Fibroblast of lung (primary cell): ENCODE results near the gene PALLD. TPM values are rescaled to one million over a fixed set of nuclear protein-coding genes. Genes with fewer than 3 reads are reported as not detected.

Source experiments
- DNase-seq, 2 donors: peaks; one replicate each; pipeline versions ENCODE4 v3.0.0 to v3.0.0-alpha.2; 2010; ENCODE audit warnings: low read depth in 2 of 2
- H2AFZ ChIP-seq: 2 replicates; pipeline ENCODE4 v1.5.1; 2012; ENCODE audit warnings: low read length, control low read depth, inconsistent platforms
- H3K27ac ChIP-seq: 2 replicates; pipeline ENCODE4 v1.5.1; 2011; ENCODE audit warnings: low read length, control low read depth; ENCODE audit not compliant: insufficient read depth
- H3K27me3 ChIP-seq: 2 replicates; pipeline ENCODE4 v1.5.1; 2011; ENCODE audit warnings: mild to moderate bottlenecking, low read length; ENCODE audit not compliant: control insufficient read depth, insufficient read depth
- H3K36me3 ChIP-seq: 2 replicates; pipeline ENCODE4 v1.5.1; 2011; ENCODE audit warnings: low read length; ENCODE audit not compliant: control insufficient read depth, insufficient read depth
- H3K4me1 ChIP-seq: 2 replicates; pipeline ENCODE4 v1.5.1; 2011; ENCODE audit warnings: low read length; ENCODE audit not compliant: control insufficient read depth, insufficient read depth; ENCODE audit errors: extremely low read depth
- H3K4me2 ChIP-seq: 2 replicates; pipeline ENCODE4 v1.5.1; 2011; ENCODE audit warnings: low read length, control low read depth; ENCODE audit not compliant: insufficient read depth; ENCODE audit errors: extremely low read depth
- H3K4me3 ChIP-seq, 4 experiments: fragments of 200-600 bp in 1 of 4; sonication (generic) in 1 of 4; replicated peaks in 1 of 4; 2 replicates each; pipeline ENCODE4 v1.5.1; 2011 to 2016; ENCODE audit warnings: low read length in 4 of 4, low read depth in 3 of 4, mild to moderate bottlenecking in 3 of 4, control low read depth in 2 of 4, inconsistent platforms in 1 of 4, mixed read lengths in 1 of 4; ENCODE audit not compliant: insufficient read depth in 1 of 4; ENCODE audit errors: control extremely low read depth in 1 of 4
- H3K79me2 ChIP-seq: 2 replicates; pipeline ENCODE4 v1.5.1; 2012; ENCODE audit warnings: mild to moderate bottlenecking, low read length, inconsistent platforms; ENCODE audit not compliant: control insufficient read depth, insufficient read depth
- H3K9ac ChIP-seq: 2 replicates; pipeline ENCODE4 v1.5.1; 2011; ENCODE audit warnings: mild to moderate bottlenecking, low read length, control low read depth; ENCODE audit not compliant: insufficient read depth
- H3K9me3 ChIP-seq: 2 replicates; pipeline ENCODE4 v1.5.1; 2012; ENCODE audit warnings: low read depth, low read length; ENCODE audit not compliant: control insufficient read depth, insufficient read depth
- H4K20me1 ChIP-seq: 2 replicates; pipeline ENCODE4 v1.5.1; 2011; ENCODE audit warnings: low read length; ENCODE audit not compliant: control insufficient read depth, insufficient read depth; ENCODE audit errors: extremely low read depth
- EZH2 ChIP-seq: IDR thresholded peaks from 2 replicates; pipeline ENCODE4 v1.5.1; 2012; ENCODE audit warnings: low read length, control low read depth, mild to moderate bottlenecking; ENCODE audit errors: missing control alignments
- polyA plus RNA-seq, 2 donors: library from polyadenylated mRNA; depleted of rRNA in 1 of 2; stranded (reverse) in 1 of 2; unstranded in 1 of 2; fragments of >200 nt; gene quantifications; 2 replicates each; pipeline ENCODE4 v1.2.1, GENCODE V29; 2011 to 2012; ENCODE audit warnings: missing spikeins in 1 of 2
- total RNA-seq: library from RNA; depleted of rRNA; stranded (reverse); fragments of >200 nt; gene quantifications from 2 replicates; pipeline ENCODE4 v1.2.1, GENCODE V29; 2014
- TF ChIP-seq, protein P1 (sequence below), 2 donors: IDR thresholded peaks in 1 of 2; conservative IDR thresholded peaks in 1 of 2; 1 replicate in 1 of 2; 2 replicates in 1 of 2; pipeline ENCODE4 v1.5.1; 2011 to 2012; ENCODE audit warnings: low read length in 2 of 2, control low read depth in 1 of 2, inconsistent platforms in 1 of 2, low read depth in 1 of 2, mild to moderate bottlenecking in 1 of 2

PALLD gene
- total and polyA plus RNA-seq, 2 donors (not counting 1 experiment from before 2014, with no cell fraction given) = 200 to 205 TPM

GRCh38 chr4:168755598-168756477 lies 259.0 kb downstream of the PALLD start:
- Histone ChIP-seq H3K4me3 (no peak overlapping the region), H3K27ac (no peak overlapping the region), H3K9me3 (no peaks in the 10 kb centered on the region), H3K79me2 (no peaks in the 10 kb centered on the region), H2AFZ (no peak overlapping the region), H3K9ac (no peak overlapping the region), H4K20me1 (no peaks in the 10 kb centered on the region), H3K4me1 (peaks cover 4% of the 10 kb centered on the region), H3K27me3 (no peaks in the 10 kb centered on the region), H3K36me3 (no peaks in the 10 kb centered on the region), H3K4me2 (no peak overlapping the region)
- peak in 1 of 2 donors; percentile 45 for DNase-seq
- TF ChIP-seq, protein P1, sequence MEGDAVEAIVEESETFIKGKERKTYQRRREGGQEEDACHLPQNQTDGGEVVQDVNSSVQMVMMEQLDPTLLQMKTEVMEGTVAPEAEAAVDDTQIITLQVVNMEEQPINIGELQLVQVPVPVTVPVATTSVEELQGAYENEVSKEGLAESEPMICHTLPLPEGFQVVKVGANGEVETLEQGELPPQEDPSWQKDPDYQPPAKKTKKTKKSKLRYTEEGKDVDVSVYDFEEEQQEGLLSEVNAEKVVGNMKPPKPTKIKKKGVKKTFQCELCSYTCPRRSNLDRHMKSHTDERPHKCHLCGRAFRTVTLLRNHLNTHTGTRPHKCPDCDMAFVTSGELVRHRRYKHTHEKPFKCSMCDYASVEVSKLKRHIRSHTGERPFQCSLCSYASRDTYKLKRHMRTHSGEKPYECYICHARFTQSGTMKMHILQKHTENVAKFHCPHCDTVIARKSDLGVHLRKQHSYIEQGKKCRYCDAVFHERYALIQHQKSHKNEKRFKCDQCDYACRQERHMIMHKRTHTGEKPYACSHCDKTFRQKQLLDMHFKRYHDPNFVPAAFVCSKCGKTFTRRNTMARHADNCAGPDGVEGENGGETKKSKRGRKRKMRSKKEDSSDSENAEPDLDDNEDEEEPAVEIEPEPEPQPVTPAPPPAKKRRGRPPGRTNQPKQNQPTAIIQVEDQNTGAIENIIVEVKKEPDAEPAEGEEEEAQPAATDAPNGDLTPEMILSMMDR (conservative IDR thresholded peaks at IDR 0.05 in 1 of 2, IDR thresholded peaks at IDR 0.05 in 1 of 2; ENCODE audit: low read depth in 1 of 2, low read length in 2 of 2) = no peak
- no peak for TF ChIP-seq EZH2

DNA sequence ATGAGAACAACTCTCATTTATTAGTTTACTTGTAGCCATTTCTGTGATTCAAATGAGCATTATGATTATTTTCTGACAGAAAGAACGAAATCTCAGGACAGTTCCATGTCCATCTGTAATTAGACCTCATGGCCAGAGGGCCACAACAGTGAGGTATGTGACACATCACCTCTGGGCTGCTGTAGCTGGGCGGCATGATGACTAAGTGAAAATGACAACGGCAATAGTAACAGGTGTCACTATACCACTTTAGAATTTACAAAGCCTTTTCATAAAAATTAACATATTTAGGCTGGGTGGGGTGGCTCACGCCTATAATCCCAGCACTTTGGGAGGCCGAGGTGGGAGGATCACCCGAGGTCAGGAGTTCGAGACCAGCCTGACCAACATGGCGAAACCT lies 260.6 kb downstream of the PALLD start:
- H3K79me2 ChIP-seq = no peaks in the 10 kb centered on the region
- no peak overlapping the region for H3K27ac ChIP-seq

DNA sequence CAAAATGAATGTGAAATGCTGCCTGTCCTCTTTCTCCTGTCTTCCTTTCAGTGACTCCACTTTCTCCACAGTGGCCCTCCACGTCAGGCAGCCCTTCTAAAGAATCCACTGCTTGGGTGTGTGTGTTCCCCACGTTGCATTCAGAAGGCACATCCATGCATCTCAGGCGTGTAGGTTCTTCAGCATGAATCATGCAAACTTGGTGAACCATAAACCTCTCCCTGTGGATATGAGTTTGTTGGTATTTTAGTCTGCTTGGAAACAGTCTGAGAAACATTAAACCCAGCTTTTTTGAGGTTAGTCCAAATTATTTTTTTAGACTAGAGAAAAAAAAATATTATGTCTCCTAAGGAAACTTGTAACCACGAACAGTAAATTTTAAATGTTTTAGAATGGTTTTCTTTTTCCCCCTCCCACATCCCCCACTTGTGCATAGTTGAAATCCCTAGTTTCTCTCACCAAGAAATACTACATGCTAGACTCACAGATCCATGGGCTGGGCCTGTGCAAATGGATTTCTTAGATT lies 261.6 kb downstream of the PALLD start:
- no peaks in the 10 kb centered on the region for H3K27me3 ChIP-seq
- H3K4me2 ChIP-seq = no peak overlapping the region
- no peaks in the 10 kb centered on the region for H3K9me3 ChIP-seq
- peaks cover 4% of the 10 kb centered on the region for H3K4me1 ChIP-seq
- H3K79me2 ChIP-seq = no peaks in the 10 kb centered on the region
- no peak overlapping the region for H3K27ac ChIP-seq
- no peak overlapping the region for H3K4me3 ChIP-seq
- no peaks in the 10 kb centered on the region for H4K20me1 ChIP-seq
- TF ChIP-seq, protein P1 (conservative IDR thresholded peaks at IDR 0.05 in 1 of 2, IDR thresholded peaks at IDR 0.05 in 1 of 2; ENCODE audit: low read depth in 1 of 2, low read length in 2 of 2) = no peak
- no peak for TF ChIP-seq EZH2
- no peaks in the 10 kb centered on the region for H3K36me3 ChIP-seq
- no peak overlapping the region for H3K9ac ChIP-seq
- peak; percentile 70 to 95 for DNase-seq
- H2AFZ ChIP-seq = peak overlapping the region; percentile 55

More for the DNA sequence above, 260.6 kb downstream of the PALLD start:
- Histone ChIP-seq H4K20me1 (no peaks in the 10 kb centered on the region), H3K36me3 (no peaks in the 10 kb centered on the region), H3K27me3 (no peaks in the 10 kb centered on the region), H2AFZ (no peak overlapping the region), H3K4me1 (peaks cover 4% of the 10 kb centered on the region), H3K4me2 (no peak overlapping the region), H3K9me3 (no peaks in the 10 kb centered on the region), H3K4me3 (no peak overlapping the region), H3K9ac (no peak overlapping the region)
- TF ChIP-seq, protein P1 (conservative IDR thresholded peaks at IDR 0.05 in 1 of 2, IDR thresholded peaks at IDR 0.05 in 1 of 2; ENCODE audit: low read depth in 1 of 2, low read length in 2 of 2) = no peak
- no peak for DNase-seq
